K562 (cell line): Measurements from ENCODE around the gene CLCN6. TPM values are rescaled to one million over a fixed set of nuclear protein-coding genes. Genes with fewer than 3 reads are reported as not detected.

ENCODE experiments used
- CHD2 ChIP-seq: IDR thresholded peaks from 2 replicates; pipeline ENCODE4 v1.6.1; 2011; ENCODE audit warnings: low read depth, low read length
- CREBBP ChIP-seq: IDR thresholded peaks from one replicate; pipeline ENCODE4 v1.6.1; 2012; ENCODE audit warnings: low read depth, mild to moderate bottlenecking, control low read depth, inconsistent platforms, low read length
- GATAD2A ChIP-seq: fragments of 450-650 bp; IDR thresholded peaks from 2 replicates; pipeline ENCODE4 v1.6.1; 2017
- HEY1 ChIP-seq: fragments of 250-450 bp; sonication (Bioruptor Pico); IDR thresholded peaks from 2 replicates; pipeline ENCODE4 v1.5.0; 2020; ENCODE audit warnings: mild to moderate bottlenecking, moderate library complexity, borderline replicate concordance
- HLTF ChIP-seq: fragments of 450-650 bp; IDR thresholded peaks from 2 replicates; pipeline ENCODE4 v1.6.1; 2016
- LARP7 ChIP-seq: fragments of 450-650 bp; IDR thresholded peaks from 2 replicates; pipeline ENCODE4 v1.6.1; 2016
- MAFF ChIP-seq: IDR thresholded peaks from 2 replicates; pipeline ENCODE4 v1.6.1; 2012; ENCODE audit warnings: low read length, improper control_type of control experiment
- RBM14 ChIP-seq: fragments of 200-400 bp; formaldehyde crosslinking; IDR thresholded peaks from 2 replicates; pipeline ENCODE4 v1.6.1; 2018; ENCODE audit warnings: low read depth, mild to moderate bottlenecking, low read length, moderate library complexity, borderline replicate concordance; ENCODE audit not compliant: insufficient read depth
- RBM39 ChIP-seq: fragments of 200-400 bp; formaldehyde crosslinking; optimal IDR thresholded peaks from 2 replicates; pipeline ENCODE3; 2018; ENCODE audit warnings: low read depth, low read length
- RFX1 ChIP-seq: fragments of 450-650 bp; IDR thresholded peaks from 2 replicates; pipeline ENCODE4 v1.6.1; 2016; ENCODE audit warnings: mild to moderate bottlenecking, moderate library complexity
- SIN3A ChIP-seq, 2 experiments: fragments of 150-350 bp in 1 of 2; IDR thresholded peaks; 2 replicates each; pipeline ENCODE4 v1.6.1; 2011 to 2016; ENCODE audit warnings: borderline replicate concordance in 2 of 2, low read depth in 2 of 2, low read length in 2 of 2, mild to moderate bottlenecking in 2 of 2, moderate library complexity in 2 of 2; ENCODE audit not compliant: control insufficient read depth in 1 of 2
- SMAD2 ChIP-seq: fragments of 150-350 bp; IDR thresholded peaks from 2 replicates; pipeline ENCODE4 v1.6.1; 2014; ENCODE audit warnings: low read depth, mild to moderate bottlenecking, low read length
- SMAD4 ChIP-seq: fragments of 250-450 bp; sonication (Bioruptor Pico); conservative IDR thresholded peaks from 2 replicates; pipeline ENCODE4 v1.8.0; 2021; ENCODE audit warnings: inconsistent platforms, mild to moderate bottlenecking, moderate library complexity
- SREBF2 ChIP-seq: sonication (generic); formaldehyde crosslinking; IDR thresholded peaks from 2 replicates; pipeline ENCODE4 v1.4.0; 2020; ENCODE audit warnings: mild to moderate bottlenecking, missing genetic modification reagents
- SRSF3 ChIP-seq: fragments of 200-400 bp; formaldehyde crosslinking; IDR thresholded peaks from 2 replicates; pipeline ENCODE4 v1.6.1; 2016; ENCODE audit warnings: mild to moderate bottlenecking, low read length, moderate library complexity; ENCODE audit not compliant: insufficient read depth
- SRSF7 ChIP-seq: fragments of 200-400 bp; formaldehyde crosslinking; optimal IDR thresholded peaks from 2 replicates; pipeline ENCODE3; 2017; ENCODE audit warnings: mild to moderate bottlenecking, low read depth, low read length
- TAF9B ChIP-seq: fragments of 450-650 bp; IDR thresholded peaks from 2 replicates; pipeline ENCODE4 v1.6.1; 2018; ENCODE audit warnings: mild to moderate bottlenecking; ENCODE audit not compliant: partially characterized antibody
- TEAD1 ChIP-seq, 2 experiments: fragments of 450-650 bp in 1 of 2; sonication (generic) in 1 of 2; formaldehyde crosslinking; IDR thresholded peaks; 2 replicates each; pipeline versions ENCODE4 v1.4.0 to v1.8.0; 2020 to 2022; ENCODE audit warnings: mild to moderate bottlenecking in 2 of 2, missing genetic modification reagents in 1 of 2
- ZNF134 ChIP-seq: fragments of 250-450 bp; sonication (Bioruptor Pico); conservative IDR thresholded peaks from 2 replicates; pipeline ENCODE4 v1.4.0; 2020
- ZNF232 ChIP-seq: sonication (generic); formaldehyde crosslinking; IDR thresholded peaks from 2 replicates; pipeline ENCODE4 v1.8.0; 2022; ENCODE audit warnings: mild to moderate bottlenecking, missing genetic modification reagents
- polyA plus RNA-seq, 8 experiments: library from polyadenylated mRNA; depleted of rRNA in 4 of 8; stranded (reverse) in 5 of 8; unstranded in 3 of 8; fragments of >200 nt; fragmentation: Nextera tagmentation in 2 of 8; fragmentation: Illumina TruSeq in 1 of 8; extraction: Ambion mirVana in 2 of 8; extraction: Trizol in 1 of 8; gene quantifications; 2 replicates each; pipeline versions ENCODE4 v1.2.1 to v1.2.3, GENCODE V29; 2011 to 2014; ENCODE audit warnings: inconsistent platforms in 1 of 8, missing spikeins in 1 of 8
- total RNA-seq, 7 experiments: library from RNA; depleted of rRNA in 6 of 7; stranded (reverse); fragments of >200 nt in 6 of 7; fragmentation: Illumina TruSeq in 2 of 7; extraction: Trizol in 2 of 7; gene quantifications; 2 replicates each; pipeline versions ENCODE4 v1.2.1 to v1.2.3, GENCODE V29; 2011 to 2021; ENCODE audit warnings: low replicate concordance in 1 of 7
- TF ChIP-seq, protein P1 (sequence below): fragments of 250-450 bp; sonication (Bioruptor Pico); IDR thresholded peaks from 2 replicates; pipeline ENCODE4 v1.8.0; 2021; ENCODE audit warnings: moderate library complexity, mild to moderate bottlenecking, inconsistent platforms
- TF ChIP-seq, protein P2 (sequence below): fragments of 450-650 bp; formaldehyde crosslinking; IDR thresholded peaks from 2 replicates; pipeline ENCODE4 v1.4.0; 2020; ENCODE audit warnings: mild to moderate bottlenecking, moderate library complexity
- TF ChIP-seq, protein P3 (sequence below): sonication (generic); formaldehyde crosslinking; IDR thresholded peaks from 2 replicates; pipeline ENCODE4 v1.8.0; 2022; ENCODE audit warnings: missing genetic modification reagents, mild to moderate bottlenecking, borderline replicate concordance
- TF ChIP-seq, protein P4 (sequence below): sonication (generic); formaldehyde crosslinking; IDR thresholded peaks from 2 replicates; pipeline ENCODE4 v1.8.1; 2022; ENCODE audit warnings: missing genetic modification reagents

CLCN6 gene
- total and polyA plus RNA-seq, 9 of the 15 experiments (the other 6 are each of a cell fraction or from before 2014, with no cell fraction given), result 2.0 to 21.8 (median 13.6) TPM

DNA sequence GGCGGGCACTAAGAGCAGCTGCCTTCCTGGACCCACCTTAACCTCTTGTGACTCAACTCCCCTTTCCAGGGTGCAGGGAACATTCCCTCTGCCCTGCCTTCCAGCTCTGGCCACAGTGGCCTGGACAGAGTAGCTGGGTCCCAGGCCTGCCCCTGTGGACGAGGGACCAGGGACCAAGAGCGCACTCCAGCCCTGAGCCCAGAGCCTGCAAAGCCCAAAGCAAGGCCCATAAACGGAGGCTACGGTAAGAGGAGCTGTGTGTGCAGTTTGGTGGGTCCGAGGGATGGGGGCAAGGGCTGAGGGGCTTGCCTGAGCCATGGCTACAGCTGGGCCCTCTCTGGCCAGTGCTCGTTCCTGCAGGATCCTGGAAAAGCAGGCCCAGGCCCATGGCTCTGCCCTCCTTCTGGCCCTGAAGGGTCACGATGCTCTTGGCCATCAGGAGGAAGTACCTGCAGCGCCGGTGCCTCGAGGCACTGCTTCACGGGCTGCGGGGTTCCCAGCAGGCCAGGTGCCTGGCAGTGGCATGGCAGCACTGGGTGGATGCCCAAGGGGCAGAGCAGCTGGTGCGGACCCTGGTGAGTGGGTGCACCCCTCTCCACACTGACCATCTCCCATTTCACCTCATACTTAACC is 18.1 kb upstream of the CLCN6 start (continued):
- TF ChIP-seq ZNF232, result no peak
- TF ChIP-seq RFX1, result no peak
- peak; percentile 20; the same call in 1 of the 2 replicates for TF ChIP-seq GATAD2A
- no peak for TF ChIP-seq SREBF2 (CRISPR knock-in tag)
- no peak for TF ChIP-seq SRSF3
- no peak for TF ChIP-seq SIN3A (IDR thresholded peaks at IDR 0.05; ENCODE audit: borderline replicate concordance in 2 of 2, control insufficient read depth in 1 of 2, low read depth in 2 of 2, low read length in 2 of 2)
- no peak for TF ChIP-seq SRSF7
- TF ChIP-seq ZNF134 (CRISPR knock-in tag), result no peak
- TF ChIP-seq SMAD4 (CRISPR knock-in tag), result peak; percentile 23; the same call in 1 of the 2 replicates
- TF ChIP-seq RBM39, result no peak
- no peak for TF ChIP-seq HLTF
- TF ChIP-seq RBM14, result no peak
- TF ChIP-seq TEAD1 (CRISPR knock-in tag; IDR thresholded peaks at IDR 0.05), result no peak
- peak; percentile 31; the same call in 1 of the 2 replicates for TF ChIP-seq CHD2
- no peak for TF ChIP-seq MAFF
- TF ChIP-seq, protein P1, sequence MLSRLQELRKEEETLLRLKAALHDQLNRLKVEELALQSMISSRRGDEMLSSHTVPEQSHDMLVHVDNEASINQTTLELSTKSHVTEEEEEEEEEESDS (CRISPR knock-in tag), result no peak
- TF ChIP-seq SMAD2, result no peak
- TF ChIP-seq HEY1 (CRISPR knock-in tag), result no peak
- TF ChIP-seq, protein P2, sequence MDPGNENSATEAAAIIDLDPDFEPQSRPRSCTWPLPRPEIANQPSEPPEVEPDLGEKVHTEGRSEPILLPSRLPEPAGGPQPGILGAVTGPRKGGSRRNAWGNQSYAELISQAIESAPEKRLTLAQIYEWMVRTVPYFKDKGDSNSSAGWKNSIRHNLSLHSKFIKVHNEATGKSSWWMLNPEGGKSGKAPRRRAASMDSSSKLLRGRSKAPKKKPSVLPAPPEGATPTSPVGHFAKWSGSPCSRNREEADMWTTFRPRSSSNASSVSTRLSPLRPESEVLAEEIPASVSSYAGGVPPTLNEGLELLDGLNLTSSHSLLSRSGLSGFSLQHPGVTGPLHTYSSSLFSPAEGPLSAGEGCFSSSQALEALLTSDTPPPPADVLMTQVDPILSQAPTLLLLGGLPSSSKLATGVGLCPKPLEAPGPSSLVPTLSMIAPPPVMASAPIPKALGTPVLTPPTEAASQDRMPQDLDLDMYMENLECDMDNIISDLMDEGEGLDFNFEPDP, result no peak
- TF ChIP-seq, protein P3, sequence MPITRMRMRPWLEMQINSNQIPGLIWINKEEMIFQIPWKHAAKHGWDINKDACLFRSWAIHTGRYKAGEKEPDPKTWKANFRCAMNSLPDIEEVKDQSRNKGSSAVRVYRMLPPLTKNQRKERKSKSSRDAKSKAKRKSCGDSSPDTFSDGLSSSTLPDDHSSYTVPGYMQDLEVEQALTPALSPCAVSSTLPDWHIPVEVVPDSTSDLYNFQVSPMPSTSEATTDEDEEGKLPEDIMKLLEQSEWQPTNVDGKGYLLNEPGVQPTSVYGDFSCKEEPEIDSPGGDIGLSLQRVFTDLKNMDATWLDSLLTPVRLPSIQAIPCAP (CRISPR knock-in tag), result no peak; the same call in 1 of the 2 replicates
- TF ChIP-seq, protein P4, sequence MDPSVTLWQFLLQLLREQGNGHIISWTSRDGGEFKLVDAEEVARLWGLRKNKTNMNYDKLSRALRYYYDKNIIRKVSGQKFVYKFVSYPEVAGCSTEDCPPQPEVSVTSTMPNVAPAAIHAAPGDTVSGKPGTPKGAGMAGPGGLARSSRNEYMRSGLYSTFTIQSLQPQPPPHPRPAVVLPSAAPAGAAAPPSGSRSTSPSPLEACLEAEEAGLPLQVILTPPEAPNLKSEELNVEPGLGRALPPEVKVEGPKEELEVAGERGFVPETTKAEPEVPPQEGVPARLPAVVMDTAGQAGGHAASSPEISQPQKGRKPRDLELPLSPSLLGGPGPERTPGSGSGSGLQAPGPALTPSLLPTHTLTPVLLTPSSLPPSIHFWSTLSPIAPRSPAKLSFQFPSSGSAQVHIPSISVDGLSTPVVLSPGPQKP (CRISPR knock-in tag), result no peak
- TF ChIP-seq TAF9B, result no peak
- TF ChIP-seq CREBBP, result no peak
- no peak for TF ChIP-seq LARP7
